GM19035 (cell line): Measurements from ENCODE around the gene PSMA6.
"Not testable (repeated sequence)": the region's sequence is repeated elsewhere in the genome, so short reads cannot be mapped to it uniquely, and the experiment has no call there.

Experiments used
- ATAC-seq: cut with Tn5 transposase; IDR thresholded peaks from one replicate; pipeline ENCODE4 v1.9.1; 2021; ENCODE audit not compliant: unreplicated experiment

PSMA6 gene

DNA sequence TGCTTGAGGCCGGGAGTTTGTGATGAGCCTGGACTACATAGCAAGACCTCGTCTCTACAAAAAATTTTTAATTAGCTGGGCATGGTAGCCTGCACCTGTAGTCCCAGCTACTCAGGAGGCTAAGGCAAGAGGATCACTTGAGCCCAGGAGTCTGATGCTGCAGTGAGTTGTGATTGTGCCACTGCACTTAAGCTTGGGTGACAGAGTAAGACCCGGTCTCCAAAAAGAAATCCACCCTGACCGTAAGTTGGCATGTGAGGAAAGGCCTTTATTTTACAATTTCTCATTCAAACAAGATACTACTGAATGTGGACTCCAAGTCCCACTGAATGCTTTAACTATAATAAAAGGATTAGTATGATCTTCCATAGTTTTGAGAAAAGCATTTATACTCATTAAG is 27.3 kb downstream of the PSMA6 start:
- no peak for ATAC-seq

DNA sequence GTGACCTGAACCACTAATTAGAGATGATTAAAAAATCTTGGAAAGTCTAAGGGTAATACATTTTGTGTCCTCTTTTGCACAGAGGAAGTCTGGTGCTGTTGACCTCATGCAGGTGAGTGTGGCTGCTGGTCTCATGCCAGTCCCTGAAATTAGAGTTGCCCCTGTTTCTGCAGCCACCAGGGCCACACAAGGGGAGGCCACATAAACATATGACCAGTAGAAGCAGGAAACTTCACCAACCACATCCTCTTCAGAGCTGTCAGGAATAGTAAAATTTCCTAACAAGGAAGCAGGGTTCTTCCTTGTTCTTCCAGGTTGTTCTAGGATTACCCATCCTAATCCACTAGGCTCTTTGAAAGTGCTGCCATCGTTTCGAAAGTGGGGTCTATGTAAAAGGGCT is 28.3 kb downstream of the PSMA6 start:
- ATAC-seq, result no peak

DNA sequence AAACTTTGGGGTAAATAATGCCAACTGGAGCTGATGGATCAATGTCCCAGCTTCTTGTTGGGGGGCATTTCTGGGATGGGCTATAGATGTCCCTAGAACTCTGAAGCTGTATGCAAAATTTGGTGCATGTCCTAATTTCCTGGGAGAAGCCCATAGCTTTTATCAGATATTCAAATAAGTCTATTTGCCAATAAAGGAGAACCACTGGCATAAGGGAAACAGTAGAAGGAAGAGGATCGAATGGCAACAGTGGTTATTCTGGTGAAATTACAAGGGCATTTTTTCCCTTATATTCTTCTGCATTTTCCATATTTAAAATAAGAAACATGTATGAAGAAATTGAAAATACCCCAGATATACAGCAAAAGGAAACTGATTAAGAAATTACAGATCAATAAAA is 34.2 kb downstream of the PSMA6 start:
- ATAC-seq, result no peak

DNA sequence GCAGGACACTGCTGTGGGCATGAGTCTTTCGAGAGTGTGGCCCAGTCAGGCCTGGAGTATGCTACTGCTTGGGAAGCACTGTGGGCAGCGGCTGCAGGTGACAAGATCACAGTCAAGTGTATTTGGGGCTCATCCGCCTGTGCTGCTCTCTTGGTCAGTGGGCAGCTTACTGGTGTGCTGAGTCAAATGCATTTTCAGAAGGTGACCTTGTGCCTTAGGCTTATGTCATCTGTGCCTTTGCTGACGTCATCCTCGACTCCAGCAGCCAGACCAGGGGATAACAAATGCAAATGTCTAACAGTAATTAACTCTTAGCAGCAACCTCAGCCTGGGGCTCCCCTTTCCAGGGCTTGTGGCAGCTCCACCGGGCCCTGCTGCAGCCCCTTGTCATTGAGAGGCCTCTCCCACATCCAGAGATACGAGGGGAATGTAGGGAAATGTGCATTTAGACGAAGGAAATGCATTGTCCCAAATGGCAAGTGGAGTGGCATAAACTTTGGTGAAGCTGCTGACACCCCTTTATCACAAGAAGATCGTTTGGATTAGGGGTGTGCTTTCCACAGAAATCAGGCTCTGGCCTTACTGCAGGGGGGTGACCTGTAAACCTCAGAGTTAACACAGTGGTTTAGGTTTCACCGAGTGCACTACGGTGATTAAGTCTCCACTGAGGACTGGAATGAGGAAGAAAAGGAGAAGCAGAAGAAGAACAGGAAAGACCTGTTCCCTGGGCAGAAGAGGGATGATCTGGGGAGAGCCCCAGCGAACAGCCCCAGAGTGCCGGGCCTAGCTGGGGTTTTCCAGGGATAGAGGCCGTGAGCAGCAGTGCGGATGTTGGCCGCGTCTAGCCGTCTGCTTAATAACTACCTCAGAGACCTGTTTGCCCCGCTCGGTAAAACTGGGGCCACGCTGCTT is 39.7 kb downstream of the PSMA6 start:
- ATAC-seq, result peak; percentile 48

DNA sequence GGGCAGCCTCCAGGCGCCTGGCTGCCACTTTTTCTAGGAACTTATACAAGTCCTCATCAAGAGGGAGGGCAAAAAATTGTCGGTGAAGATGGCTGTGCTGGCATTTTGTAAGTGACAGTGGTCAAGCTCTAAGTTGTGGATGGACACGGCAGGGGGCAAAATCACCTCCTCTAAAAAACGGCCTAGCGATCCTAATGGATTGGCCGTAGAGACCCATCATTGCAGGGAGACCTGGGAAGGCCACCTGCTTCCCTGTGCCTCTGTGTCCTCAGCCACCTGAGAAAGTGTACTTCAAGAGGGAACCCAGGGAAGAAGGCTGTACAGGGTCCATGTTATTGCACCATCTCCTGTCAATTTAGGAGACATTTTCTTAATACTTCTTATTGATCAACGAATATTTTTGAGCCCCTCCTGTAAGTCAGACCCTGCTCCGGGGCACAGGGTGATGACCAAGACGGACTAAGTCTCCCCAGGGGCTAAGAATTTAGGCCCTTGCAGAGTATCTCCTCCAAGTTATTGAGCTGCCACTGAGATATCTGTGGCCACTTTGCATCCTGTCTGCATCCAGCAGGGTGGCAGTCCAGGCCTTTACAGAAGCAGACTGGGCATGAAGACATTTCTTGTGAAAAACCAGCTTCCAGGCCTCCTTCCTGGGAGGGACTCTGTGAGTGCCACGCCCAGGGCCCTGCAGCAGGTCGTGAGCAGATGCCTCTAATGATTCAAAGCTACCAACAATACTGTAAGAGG is 40.5 kb downstream of the PSMA6 start:
- ATAC-seq, result no peak

DNA sequence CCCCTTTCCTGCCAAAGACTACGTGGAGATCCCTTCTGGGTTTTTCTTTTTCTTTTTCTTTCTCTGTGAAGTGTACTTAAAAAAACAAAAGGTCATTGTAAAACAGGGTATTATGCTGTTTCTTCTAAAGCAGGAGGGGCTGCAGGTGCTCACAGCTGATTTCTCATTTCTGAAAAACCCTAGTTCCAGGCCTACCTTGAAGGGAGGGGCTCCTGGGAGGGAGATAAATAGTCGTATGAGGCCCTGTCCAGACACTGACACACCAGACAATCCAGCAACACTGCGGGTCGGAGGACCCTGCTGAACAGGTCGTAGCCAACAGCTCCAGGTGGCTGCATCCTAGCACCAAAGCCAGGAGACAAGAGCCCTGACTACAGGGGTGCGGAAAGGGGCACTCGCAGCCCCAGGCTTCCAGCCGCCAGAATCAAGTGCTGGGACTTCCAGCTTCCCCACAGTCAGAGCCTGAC is 41.1 kb downstream of the PSMA6 start:
- ATAC-seq, result no peak

DNA sequence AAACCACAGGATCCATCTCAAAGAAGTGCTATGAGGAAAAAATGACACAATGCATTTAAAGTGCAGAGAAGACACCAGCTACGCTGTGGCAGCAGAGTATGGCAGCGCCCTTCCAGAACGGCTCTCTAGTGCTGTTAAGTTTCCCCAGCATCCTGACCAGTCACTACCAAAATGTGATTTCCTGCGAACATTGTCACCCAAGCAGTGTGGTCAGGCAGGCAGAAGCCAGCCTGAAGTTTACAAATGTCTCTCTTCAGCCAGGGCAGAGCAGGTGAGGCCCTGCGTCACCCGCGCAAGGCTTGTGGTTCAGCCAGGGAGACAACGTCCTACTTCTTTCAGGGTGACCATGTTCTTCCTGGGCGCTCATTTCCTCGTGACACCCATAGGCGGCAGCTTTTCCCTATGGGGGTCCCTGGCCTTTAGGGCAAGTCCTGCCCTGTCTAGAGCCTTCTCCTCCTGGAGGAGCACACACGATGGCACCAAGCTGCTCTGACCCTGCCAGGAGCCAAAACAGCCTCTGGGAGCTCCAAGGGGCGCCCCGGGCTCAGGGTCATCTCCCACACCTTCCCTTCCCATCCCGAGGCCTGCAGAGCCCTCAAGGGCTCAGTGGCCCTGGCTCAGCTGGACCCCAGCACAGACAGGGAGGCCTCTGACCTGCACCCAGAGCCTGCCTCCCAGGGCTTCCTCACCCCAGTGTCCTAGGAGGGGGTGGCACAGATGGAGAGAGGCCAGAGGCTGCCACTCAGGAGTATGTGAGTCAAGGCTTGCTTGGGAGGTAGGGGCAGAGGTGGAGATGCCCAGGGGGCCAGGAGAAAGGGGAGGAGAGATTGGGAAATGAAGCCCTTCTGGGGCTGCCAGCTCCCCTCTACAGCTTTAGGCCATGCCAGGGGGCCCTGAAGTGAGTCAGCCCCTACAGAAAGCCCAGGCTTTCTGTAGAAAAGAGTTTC is 41.9 kb downstream of the PSMA6 start:
- no peak for ATAC-seq

DNA sequence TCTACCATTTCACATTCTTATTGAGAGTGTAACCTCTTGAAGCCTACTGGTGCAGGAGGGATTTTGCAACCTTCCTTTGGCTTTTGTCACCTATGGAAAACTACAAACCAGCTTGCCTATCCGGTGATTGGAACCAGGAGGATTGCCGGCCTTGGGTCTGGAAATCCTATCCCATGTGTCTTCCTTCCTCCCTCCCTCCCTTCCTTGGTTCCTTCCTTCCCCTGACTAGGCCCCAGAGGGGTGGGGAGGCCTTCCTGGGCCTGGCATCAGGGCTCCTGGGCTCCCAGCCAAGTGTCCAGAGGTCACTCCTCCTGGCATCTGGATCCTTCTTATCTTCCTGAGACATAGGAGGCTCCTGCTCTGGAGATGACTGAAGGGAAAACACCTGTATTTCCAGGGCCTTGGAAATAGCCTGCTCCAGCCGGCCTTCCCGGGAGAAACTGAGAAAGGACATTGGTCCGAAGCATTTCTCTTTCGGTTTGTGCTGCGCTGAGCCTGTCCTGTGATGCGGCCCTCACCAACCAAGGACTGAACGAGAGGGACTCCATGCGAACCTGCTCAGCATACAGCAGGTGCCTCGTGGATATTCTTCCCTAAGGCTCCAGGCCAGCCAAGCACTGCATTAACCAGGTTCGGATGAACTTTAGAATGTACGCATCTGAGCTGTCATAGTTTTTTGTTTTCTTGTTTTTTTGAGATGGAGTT is 43.4 kb downstream of the PSMA6 start:
- no peak for ATAC-seq

DNA sequence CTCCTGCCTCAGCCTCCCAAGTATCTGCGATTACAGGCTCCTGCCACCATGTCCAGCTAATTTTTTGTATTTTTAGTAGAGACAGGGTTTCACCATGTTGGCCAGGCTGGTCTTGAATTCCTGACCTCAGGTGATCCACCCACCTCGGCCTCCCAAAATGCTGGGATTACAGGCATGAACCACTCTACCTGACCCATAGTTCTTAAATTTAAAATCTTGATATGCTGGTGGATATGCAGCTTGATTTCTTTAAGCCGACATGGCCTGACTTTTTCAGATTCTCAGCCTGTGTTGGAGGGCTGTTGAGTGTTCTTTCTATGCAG is 44.0 kb downstream of the PSMA6 start:
- not testable (repeated sequence) for ATAC-seq

DNA sequence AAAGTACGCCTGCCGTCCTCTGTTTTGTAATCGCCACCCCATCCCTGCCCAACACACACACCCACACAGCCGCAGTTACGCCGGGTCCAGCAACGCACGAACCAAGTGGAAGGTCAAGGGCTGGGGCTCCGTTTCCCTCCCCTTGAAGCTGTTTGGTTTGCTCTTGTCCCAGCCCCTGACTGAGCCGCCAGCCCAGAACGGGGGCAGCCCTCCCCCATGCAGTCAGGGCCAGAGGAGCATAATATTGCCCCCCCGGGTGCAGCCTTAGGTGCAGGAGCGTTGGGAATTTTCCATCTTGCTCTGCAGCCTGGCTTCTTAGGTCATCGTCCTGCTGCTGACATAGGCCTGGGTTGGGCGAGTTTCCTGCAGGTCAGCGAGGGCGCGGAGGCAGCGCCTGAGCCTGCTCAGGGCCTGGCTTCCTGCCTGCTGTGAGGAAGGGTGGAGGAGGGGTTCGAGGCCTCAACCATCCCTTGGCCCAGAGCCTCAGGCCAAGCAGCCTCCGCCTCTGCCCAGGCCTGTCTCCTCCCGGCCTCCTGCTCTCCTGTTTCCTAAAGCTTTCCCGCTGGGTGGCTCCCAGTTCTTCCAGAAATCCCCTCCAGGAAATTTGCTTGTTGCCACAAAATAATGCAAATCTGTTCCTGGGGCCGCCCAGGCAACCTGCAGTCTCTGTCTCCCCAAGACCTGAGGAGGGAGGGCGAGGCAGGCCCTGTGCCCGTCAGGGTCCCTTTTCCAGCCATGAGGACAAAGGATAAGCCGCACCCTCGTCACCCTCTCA is 44.5 kb downstream of the PSMA6 start:
- no peak for ATAC-seq

DNA sequence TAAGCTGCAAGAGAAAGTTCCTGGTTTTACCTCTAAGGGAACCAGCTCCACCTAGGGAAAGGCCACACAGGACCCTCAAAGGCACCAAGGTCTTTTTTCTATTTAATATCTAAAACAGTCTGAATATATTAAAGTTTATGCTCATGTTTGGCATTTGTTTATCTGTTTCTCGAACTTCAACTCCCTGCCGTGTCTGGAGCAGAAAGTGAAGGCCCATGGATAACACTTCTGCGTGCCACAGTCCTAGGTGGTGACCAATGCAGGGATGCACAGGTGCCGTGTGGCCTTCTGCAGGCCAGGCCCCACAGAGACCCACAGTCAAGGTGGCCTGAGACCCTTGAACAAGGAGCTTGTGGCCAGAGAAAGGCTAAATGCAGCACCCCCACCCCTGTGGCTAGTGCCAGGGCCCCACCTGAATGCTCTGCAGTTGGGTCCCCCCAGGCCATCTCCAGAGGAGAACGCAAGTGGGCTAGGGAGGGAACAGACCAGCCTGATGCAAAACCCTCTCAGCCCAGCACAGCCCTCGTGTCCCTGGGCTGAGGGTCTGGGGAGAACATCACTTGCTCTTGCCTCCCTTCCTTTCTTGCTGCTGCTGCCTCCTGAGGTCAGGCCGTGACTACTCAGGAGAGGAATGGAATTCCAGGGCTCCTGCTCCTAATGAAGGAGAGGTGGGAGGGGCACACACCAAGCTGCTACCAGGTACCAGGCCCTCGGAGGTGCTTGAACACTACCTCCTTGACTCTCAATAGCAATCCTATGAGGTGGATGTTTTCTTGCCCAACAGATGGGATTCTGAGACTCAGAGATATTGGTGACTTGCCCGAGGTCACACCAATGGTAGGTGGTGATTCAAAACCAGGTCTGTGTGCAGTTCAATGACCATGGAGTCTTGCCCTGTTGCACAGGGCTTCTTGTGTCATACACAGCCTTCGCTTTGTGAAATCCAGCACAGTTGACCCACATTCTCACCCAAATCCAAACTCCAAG is 45.4 kb downstream of the PSMA6 start:
- no peak for ATAC-seq

DNA sequence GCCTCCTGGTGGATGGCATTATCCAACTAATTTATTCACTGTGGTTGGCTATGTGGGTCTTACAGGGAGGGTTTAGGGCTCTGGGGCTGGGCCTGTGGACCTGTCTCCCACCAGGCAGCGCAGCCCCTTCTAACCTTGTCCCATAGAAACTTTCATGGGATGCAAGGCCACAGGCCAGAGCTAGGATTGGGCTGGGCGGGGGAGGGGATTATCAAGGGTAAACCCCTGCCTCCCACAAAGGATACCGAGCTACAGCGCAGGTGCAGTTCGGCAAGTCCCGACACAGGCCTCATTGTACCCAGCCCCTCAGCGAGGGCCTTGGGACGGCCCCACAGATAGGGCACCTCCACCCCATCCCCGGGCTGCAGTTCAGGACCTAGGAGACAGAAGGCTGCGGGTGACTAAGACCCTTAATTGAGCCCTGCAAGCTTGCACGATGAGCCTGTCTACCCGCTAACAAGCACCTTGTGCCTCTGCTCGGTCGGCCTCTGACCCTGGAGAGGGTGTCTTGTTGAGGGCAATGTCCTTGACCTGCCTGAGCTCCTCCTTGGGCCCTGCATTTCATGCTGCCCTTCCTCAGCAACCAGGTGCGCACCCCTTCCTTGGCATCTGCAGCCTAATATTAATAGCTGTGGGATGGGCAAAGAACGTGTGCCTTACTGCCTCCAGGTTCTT is 46.7 kb downstream of the PSMA6 start:
- no peak for ATAC-seq

DNA sequence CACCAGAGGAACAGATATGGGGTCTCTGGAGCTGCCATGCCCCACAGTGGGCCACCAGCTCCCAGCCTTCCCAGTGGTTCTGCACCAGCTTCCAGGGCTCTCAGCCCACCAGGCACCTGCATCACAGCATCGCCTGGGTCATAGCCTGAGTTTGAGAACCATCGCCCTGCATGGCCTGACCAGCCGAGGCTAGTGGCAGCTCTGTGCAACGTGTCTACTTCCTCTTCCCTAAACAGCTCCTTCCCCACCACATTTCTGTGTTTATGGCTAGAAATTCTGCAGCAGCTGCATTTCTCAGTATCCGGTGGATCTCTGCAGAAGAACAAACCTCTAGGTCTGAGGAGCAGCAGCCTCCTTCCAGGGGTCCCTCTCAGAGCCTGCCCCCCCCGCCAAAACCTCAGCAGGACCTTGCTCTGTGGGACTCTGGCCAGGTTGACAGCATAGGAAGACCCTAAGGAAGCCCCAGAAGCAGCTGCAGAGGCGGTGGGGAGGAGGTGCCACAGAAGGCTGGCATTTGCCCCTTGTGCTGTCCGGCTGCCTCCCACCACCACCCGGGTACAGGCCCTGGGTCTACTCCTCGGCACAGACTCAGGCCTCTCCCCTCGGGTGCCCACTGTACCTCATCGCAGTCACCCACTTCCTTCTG is 47.7 kb downstream of the PSMA6 start:
- ATAC-seq, result no peak

DNA sequence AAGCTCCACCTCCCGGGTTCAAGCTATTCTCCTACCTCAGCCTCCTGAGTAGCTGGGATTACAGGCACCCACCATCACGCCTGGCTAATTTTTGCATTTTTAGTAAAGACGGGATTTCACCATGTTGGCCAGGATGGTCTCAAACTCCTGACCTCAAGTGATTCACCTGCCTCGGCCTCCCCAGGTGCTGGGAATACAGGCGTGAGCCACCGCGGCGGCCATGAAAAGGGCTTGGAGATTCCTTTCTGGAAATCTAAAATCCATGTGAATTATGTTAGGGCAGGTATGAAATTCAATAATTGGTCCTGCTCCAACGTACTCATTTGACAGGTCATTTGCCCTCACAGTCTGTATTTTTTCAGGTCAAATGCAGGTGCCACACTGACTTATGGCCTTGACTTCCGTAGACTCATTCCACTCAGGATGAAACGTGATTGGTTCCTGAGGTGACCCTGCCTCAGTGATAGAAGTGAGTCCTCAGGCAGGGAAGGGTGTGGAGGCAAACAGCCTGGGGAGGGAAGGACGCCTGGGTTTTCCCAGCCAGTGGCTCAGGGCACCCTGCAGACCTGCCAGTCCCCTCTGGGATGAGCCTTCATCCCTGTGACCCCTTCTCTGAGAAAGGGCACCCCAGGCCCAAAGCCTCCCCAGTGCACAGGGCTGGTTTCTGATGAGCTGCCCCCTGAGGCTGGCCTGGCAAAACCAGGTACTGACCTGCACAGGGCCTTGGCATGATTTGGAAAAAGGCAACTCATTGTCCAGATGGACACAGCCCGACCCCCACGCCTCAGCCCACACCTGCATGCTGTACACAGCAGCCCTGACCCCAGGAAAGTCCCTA is 48.7 kb downstream of the PSMA6 start:
- no peak for ATAC-seq

DNA sequence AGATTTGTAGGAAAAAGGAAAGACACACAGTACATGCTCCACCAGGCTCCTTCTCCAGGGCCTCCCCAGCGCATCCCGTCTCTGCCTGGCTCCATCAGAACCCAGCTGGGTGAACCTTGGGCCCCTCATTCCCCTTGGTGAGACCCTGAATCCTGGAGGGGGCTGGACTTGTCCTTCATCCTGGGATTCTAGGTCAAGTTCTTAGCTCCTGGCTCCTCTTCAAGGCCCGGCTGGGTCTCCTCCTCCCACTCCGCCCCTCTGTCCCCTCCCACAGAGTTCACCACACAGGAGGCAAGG is 49.2 kb downstream of the PSMA6 start:
- no peak for ATAC-seq

DNA sequence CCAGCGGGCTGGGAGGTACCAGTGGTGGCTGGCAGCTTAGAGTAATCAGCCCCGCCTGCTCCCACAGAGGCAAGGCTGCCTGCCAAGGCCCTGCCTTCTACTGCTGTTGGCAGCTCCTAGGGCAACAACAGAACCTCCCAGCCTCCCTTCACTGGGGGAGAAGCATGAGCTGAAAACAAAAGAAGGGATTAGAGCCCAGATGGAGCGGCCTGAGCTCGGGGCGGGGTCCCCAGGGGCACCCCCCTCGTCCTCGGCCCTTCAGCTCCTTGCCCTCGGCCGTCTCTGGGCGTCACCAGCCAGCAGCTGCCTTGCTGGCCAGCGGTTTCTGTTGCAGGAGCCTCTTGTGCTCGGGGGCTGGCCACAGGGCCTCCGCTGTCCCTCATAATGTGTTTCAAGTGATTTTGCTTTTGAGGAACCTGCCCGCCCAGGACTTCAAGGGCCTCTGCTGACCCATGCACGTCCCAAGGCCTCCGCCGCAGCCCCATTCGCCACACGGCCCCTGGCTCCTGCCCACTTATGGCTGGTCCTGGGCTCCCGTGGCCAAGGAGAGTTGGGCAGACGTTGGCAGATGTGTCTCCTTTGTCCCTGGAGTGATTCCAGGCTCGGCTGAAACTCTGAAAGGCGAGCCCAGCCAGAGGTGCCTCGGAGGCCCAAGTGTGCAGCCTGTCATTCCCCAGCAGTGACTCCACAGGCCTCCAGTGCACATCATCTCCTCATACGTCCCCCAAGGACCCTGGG is 49.7 kb downstream of the PSMA6 start:
- no peak for ATAC-seq
